Fibroblast of lung (primary cell): ENCODE data around the gene RAB1B. TPM values are rescaled to one million over a fixed set of nuclear protein-coding genes. Genes with fewer than 3 reads are reported as not detected.

Experiments used
- DNase-seq, 2 donors: peaks; one replicate each; pipeline versions ENCODE4 v3.0.0 to v3.0.0-alpha.2; 2010; ENCODE audit warnings: low read depth in 2 of 2
- H2AFZ ChIP-seq: 2 replicates; pipeline ENCODE4 v1.5.1; 2012; ENCODE audit warnings: low read length, control low read depth, inconsistent platforms
- H3K27ac ChIP-seq: 2 replicates; pipeline ENCODE4 v1.5.1; 2011; ENCODE audit warnings: low read length, control low read depth; ENCODE audit not compliant: insufficient read depth
- H3K27me3 ChIP-seq: 2 replicates; pipeline ENCODE4 v1.5.1; 2011; ENCODE audit warnings: mild to moderate bottlenecking, low read length; ENCODE audit not compliant: control insufficient read depth, insufficient read depth
- H3K36me3 ChIP-seq: 2 replicates; pipeline ENCODE4 v1.5.1; 2011; ENCODE audit warnings: low read length; ENCODE audit not compliant: control insufficient read depth, insufficient read depth
- H3K4me1 ChIP-seq: 2 replicates; pipeline ENCODE4 v1.5.1; 2011; ENCODE audit warnings: low read length; ENCODE audit not compliant: control insufficient read depth, insufficient read depth; ENCODE audit errors: extremely low read depth
- H3K4me2 ChIP-seq: 2 replicates; pipeline ENCODE4 v1.5.1; 2011; ENCODE audit warnings: low read length, control low read depth; ENCODE audit not compliant: insufficient read depth; ENCODE audit errors: extremely low read depth
- H3K4me3 ChIP-seq, 4 experiments: fragments of 200-600 bp in 1 of 4; sonication (generic) in 1 of 4; replicated peaks in 1 of 4; 2 replicates each; pipeline ENCODE4 v1.5.1; 2011 to 2016; ENCODE audit warnings: low read length in 4 of 4, low read depth in 3 of 4, mild to moderate bottlenecking in 3 of 4, control low read depth in 2 of 4, inconsistent platforms in 1 of 4, mixed read lengths in 1 of 4; ENCODE audit not compliant: insufficient read depth in 1 of 4; ENCODE audit errors: control extremely low read depth in 1 of 4
- H3K79me2 ChIP-seq: 2 replicates; pipeline ENCODE4 v1.5.1; 2012; ENCODE audit warnings: mild to moderate bottlenecking, low read length, inconsistent platforms; ENCODE audit not compliant: control insufficient read depth, insufficient read depth
- H3K9ac ChIP-seq: 2 replicates; pipeline ENCODE4 v1.5.1; 2011; ENCODE audit warnings: mild to moderate bottlenecking, low read length, control low read depth; ENCODE audit not compliant: insufficient read depth
- H3K9me3 ChIP-seq: 2 replicates; pipeline ENCODE4 v1.5.1; 2012; ENCODE audit warnings: low read depth, low read length; ENCODE audit not compliant: control insufficient read depth, insufficient read depth
- H4K20me1 ChIP-seq: 2 replicates; pipeline ENCODE4 v1.5.1; 2011; ENCODE audit warnings: low read length; ENCODE audit not compliant: control insufficient read depth, insufficient read depth; ENCODE audit errors: extremely low read depth
- EZH2 ChIP-seq: IDR thresholded peaks from 2 replicates; pipeline ENCODE4 v1.5.1; 2012; ENCODE audit warnings: low read length, control low read depth, mild to moderate bottlenecking; ENCODE audit errors: missing control alignments
- polyA plus RNA-seq, 2 donors: library from polyadenylated mRNA; depleted of rRNA in 1 of 2; stranded (reverse) in 1 of 2; unstranded in 1 of 2; fragments of >200 nt; gene quantifications; 2 replicates each; pipeline ENCODE4 v1.2.1, GENCODE V29; 2011 to 2012; ENCODE audit warnings: missing spikeins in 1 of 2
- total RNA-seq: library from RNA; depleted of rRNA; stranded (reverse); fragments of >200 nt; gene quantifications from 2 replicates; pipeline ENCODE4 v1.2.1, GENCODE V29; 2014
- TF ChIP-seq, protein P1 (sequence below), 2 donors: IDR thresholded peaks in 1 of 2; conservative IDR thresholded peaks in 1 of 2; 1 replicate in 1 of 2; 2 replicates in 1 of 2; pipeline ENCODE4 v1.5.1; 2011 to 2012; ENCODE audit warnings: low read length in 2 of 2, control low read depth in 1 of 2, inconsistent platforms in 1 of 2, low read depth in 1 of 2, mild to moderate bottlenecking in 1 of 2

Gene RAB1B
- total and polyA plus RNA-seq, 2 donors (not counting 1 experiment from before 2014, with no cell fraction given) = 63.6 to 140 TPM

DNA sequence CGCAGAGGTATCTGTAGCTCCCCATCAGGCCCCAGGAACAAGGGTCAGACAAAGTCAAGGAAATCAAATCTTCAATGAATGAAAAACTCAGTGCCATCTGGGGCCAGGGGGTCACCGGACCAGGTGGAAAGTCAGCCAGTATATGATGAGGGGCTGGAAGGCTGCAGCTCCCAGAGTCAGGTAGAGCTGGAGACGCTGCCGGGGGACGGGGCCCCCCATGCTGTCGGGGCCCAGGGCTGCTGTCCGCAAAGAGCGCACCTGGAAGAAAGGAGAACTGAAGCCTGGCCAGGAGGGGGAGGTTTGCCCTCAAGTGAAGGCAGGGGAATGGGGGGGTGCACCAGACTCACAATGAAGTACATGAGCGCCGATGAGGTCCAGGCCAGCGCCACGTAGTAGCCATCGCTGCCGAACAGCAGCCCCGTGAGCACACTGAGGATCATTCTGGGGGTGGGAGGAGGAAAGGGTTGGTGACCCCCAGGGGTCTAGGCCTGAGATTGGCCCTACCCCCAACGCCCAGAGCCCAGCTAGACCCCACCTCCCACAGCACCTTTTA, 16.2 kb downstream of the RAB1B start:
- Histone ChIP-seq H3K27me3 (no peaks in the 10 kb centered on the region), H3K4me3 (no peak overlapping the region), H3K4me2 (no peak overlapping the region), H3K4me1 (peaks cover 6% of the 10 kb centered on the region), H3K79me2 (peaks cover 25% of the 10 kb centered on the region), H3K9ac (no peak overlapping the region), H3K36me3 (peaks cover 13% of the 10 kb centered on the region), H4K20me1 (peaks cover 1% of the 10 kb centered on the region), H3K27ac (no peak overlapping the region), H3K9me3 (no peaks in the 10 kb centered on the region), H2AFZ (no peak overlapping the region)
- no peak for TF ChIP-seq EZH2
- no peak for DNase-seq

- H4K20me1 ChIP-seq = peaks cover 1% of the 10 kb centered on the region
Measured at GRCh38 chr11:66285250-66285947, 17.0 kb downstream of the RAB1B start.

GRCh38 chr11:66286699-66287098, 18.3 kb downstream of the RAB1B start:
- Histone ChIP-seq H3K9me3 (no peaks in the 10 kb centered on the region), H3K9ac (no peak overlapping the region), H3K4me3 (no peak overlapping the region), H3K4me2 (no peak overlapping the region), H2AFZ (no peak overlapping the region), H4K20me1 (no peaks in the 10 kb centered on the region), H3K4me1 (peaks cover 10% of the 10 kb centered on the region), H3K36me3 (peaks cover 13% of the 10 kb centered on the region), H3K27ac (no peak overlapping the region), H3K27me3 (peaks cover 9% of the 10 kb centered on the region), H3K79me2 (peaks cover 25% of the 10 kb centered on the region)
- no peak for TF ChIP-seq EZH2
- TF ChIP-seq, protein P1, sequence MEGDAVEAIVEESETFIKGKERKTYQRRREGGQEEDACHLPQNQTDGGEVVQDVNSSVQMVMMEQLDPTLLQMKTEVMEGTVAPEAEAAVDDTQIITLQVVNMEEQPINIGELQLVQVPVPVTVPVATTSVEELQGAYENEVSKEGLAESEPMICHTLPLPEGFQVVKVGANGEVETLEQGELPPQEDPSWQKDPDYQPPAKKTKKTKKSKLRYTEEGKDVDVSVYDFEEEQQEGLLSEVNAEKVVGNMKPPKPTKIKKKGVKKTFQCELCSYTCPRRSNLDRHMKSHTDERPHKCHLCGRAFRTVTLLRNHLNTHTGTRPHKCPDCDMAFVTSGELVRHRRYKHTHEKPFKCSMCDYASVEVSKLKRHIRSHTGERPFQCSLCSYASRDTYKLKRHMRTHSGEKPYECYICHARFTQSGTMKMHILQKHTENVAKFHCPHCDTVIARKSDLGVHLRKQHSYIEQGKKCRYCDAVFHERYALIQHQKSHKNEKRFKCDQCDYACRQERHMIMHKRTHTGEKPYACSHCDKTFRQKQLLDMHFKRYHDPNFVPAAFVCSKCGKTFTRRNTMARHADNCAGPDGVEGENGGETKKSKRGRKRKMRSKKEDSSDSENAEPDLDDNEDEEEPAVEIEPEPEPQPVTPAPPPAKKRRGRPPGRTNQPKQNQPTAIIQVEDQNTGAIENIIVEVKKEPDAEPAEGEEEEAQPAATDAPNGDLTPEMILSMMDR (conservative IDR thresholded peaks at IDR 0.05 in 1 of 2, IDR thresholded peaks at IDR 0.05 in 1 of 2; ENCODE audit: low read depth in 1 of 2, low read length in 2 of 2) = no peak
- DNase-seq = no peak

More at GRCh38 chr11:66285250-66285947, 17.0 kb downstream of the RAB1B start:
- no peak overlapping the region for H2AFZ ChIP-seq
- TF ChIP-seq, protein P1 (conservative IDR thresholded peaks at IDR 0.05 in 1 of 2, IDR thresholded peaks at IDR 0.05 in 1 of 2; ENCODE audit: low read depth in 1 of 2, low read length in 2 of 2) = no peak
- no peak for TF ChIP-seq EZH2
- no peak overlapping the region for H3K4me3 ChIP-seq
- no peaks in the 10 kb centered on the region for H3K27me3 ChIP-seq
- H3K9me3 ChIP-seq = no peaks in the 10 kb centered on the region
- H3K27ac ChIP-seq = no peak overlapping the region
- peaks cover 25% of the 10 kb centered on the region for H3K79me2 ChIP-seq
- H3K36me3 ChIP-seq = peaks cover 13% of the 10 kb centered on the region
- peaks cover 10% of the 10 kb centered on the region for H3K4me1 ChIP-seq
- no peak for DNase-seq
- no peak overlapping the region for H3K4me2 ChIP-seq
- no peak overlapping the region for H3K9ac ChIP-seq
